Embryonic facial prominence (tissue), 1 donor: ENCODE results near the gene TNPO1.
A peak's percentile ranks its signal among the peaks of the same experiment; 100 is the strongest.
"Not testable (repeated sequence)": the region's sequence is repeated elsewhere in the genome, so short reads cannot be mapped to it uniquely, and the experiment has no call there.

Experiments used
- DNase-seq: peaks from one replicate; pipeline ENCODE4 v3.0.0-alpha.2; 2016; ENCODE audit errors: extremely low spot score

Gene TNPO1

DNA sequence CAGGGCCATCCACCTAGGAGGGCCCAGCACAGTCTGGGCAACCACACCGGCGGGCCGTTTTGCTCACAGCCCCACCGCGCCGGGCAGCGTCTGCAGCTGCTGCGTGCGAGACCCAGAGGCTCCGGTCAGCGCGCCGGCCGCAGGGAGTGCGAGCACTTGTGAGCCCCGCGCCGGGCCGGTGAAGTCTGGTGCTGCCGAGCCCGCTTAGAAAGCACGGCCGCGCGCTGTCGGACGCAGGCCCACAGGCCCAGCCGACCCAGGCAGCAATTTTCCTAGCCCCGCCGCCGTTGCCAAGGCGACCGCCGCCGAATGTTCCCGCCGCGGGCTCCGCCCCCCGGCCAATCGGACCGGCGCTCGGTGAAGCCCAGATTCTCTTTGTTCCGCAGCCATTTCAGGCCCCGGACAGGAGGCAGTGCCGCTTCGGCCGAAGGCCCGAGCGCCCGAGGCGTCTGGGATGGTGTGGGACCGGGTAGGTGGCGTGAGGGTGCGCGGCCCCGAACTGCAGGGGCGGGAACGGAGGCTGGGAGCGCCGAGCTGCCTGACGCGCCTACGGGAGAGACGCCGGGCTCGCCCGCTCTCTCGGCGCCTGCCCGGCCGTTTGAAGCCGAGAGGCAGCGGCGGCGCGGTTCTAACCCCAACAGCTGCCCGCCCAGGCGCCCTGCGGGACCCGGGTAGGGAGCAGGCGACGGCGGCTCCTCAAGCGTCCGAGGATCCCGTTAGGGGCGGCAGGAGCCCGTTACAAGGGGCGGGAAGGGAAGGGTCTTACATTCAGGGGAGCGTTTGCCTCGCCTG lies at the start of gene TNPO1:
TSS of gene TNPO1 (plus strand) at position 378 of the 792 bp plus-strand sequence. CDS start at position 455, 77 bp downstream.
- DNase-seq = peak; percentile 81

- no peak for DNase-seq
Measured at GRCh38 chr5:72767289-72768010, 49.0 kb upstream of the TNPO1 start.

DNA sequence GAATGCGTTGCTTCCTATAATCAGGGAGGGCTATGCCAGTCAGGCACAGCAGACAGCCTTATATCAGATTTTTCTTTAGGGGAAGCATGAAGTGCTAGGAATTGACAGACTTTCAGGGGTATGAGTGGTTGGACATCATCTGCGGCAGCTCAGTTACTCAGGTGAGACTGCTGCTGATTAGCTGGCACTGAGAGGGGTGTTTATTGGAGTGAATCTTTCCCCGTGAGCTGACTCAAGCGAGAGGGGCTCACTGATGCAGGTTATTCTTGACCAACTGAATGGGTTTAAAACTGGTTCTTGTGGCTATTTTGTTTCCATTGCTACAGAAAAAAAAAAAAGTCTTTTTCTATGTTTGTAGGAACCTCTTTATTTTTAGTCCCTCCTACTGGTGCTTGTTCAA lies 46.2 kb upstream of the TNPO1 start:
- no peak for DNase-seq

GRCh38 chr5:72776684-72777083 lies 39.8 kb upstream of the TNPO1 start:
- DNase-seq = no peak

DNA sequence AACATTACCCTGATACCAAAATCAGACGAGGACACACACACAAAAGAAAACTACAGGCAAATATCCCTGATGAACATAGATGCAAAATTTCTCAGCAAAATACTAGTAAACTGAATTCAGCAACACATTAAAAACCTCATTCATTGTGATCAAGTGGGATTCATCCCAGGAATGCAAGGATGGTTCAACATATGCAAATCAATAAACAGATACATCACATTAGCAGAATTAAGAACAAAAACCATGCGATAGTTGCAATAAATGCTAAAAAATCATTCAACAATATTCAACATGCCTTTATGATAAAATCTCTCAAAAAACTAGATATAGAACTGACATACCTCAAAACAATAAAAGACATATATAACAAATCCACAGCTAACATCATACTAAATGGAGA lies 36.9 kb upstream of the TNPO1 start:
- no peak for DNase-seq

GRCh38 chr5:72783354-72783753 lies 33.1 kb upstream of the TNPO1 start:
- DNase-seq = no peak

DNA sequence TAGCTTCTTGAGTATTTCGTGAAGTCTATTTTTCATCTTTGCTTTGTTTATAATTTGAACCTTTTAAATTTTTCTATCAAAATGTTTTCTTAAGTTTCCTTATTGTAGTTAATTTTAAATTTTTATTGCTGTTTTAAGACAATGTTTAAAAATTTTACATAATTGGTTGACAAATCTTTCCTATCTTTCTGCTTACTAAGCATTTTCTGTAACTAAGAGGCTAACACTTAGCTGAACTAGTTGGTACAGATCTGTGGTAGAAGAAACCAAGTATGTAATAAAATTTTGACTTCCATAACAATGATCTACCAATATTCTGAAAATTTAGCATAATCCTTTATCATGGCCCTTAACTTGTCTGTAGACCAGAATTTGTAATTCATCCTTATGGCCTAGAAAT lies 32.3 kb upstream of the TNPO1 start:
- DNase-seq = no peak

GRCh38 chr5:72785801-72786200 lies 30.7 kb upstream of the TNPO1 start:
- no peak for DNase-seq

GRCh38 chr5:72786676-72787075 lies 29.8 kb upstream of the TNPO1 start:
- DNase-seq = no peak

DNA sequence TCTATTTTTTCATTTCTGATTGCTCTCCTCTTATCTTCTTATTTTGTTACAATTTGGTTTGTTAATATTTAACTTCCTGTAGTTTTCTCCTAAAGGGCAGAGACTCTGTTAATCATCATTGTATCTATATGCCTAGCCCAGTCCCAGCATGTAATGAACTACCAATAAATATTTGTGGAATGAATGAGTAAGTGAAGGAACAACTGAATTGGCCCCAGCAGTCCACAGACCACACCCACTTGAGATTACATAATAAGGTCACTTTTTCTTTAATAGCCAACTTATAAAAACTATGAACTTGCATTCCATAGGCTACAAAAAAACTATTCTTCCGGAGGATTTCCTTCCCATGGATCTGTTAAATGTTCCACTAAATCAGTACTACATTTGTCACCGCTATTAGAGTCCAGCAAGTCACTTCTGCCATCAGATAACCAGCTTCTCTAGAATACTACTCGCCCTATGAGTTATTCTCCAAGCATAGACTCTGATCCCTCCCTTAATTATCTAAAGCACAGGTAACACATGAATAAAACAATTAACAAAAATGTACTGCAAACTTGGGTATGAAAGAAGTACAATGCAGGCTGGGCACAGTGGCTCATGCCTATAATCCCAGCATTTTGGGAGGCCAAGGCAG lies 27.5 kb upstream of the TNPO1 start:
- DNase-seq = no peak

GRCh38 chr5:72790186-72790585 lies 26.3 kb upstream of the TNPO1 start:
- no peak for DNase-seq

GRCh38 chr5:72792662-72793061 lies 23.8 kb upstream of the TNPO1 start:
- DNase-seq = not testable (repeated sequence)

GRCh38 chr5:72796001-72796400 lies 20.5 kb upstream of the TNPO1 start:
- DNase-seq = no peak

DNA sequence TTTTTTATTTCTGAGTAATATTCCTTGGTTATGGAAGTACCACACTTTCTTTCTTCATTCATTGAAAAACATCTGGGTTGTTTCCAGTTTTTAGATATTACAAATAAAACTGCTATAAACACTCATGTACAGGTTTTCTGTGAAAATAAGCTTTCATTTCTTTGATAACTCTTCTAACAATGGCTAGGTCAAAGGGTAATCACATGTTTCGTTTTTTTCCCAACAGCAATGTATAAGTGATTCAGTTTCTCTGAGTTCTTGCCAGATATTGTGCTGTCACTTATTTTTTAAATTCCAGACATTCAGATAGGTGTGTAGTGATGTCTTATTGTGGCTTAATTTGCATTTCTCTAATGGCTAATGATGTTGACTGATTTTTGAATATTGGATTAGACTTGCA lies 16.7 kb upstream of the TNPO1 start:
- DNase-seq = no peak

DNA sequence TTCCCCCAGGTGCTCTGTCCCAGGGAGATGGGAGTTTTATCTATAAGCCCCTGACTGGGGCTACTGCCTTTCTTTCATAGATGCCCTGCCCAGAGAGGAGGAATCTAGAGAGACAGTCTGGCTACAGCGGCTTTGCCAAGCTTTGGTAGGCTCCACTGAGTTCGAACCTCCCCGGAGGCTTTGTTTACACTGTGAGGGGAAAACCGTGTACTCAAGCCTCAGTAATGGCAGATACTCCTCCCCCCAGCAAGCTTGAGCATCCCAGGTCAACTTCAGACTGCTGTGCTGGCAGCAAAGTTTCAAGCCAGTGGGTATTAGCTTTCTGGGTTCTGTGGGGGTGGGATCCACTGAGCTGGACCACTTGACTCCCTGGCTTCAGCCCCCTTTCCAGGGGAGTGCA lies 7.8 kb upstream of the TNPO1 start:
- not testable (repeated sequence) for DNase-seq

GRCh38 chr5:72811849-72812248 lies 4.6 kb upstream of the TNPO1 start:
- DNase-seq = no peak

DNA sequence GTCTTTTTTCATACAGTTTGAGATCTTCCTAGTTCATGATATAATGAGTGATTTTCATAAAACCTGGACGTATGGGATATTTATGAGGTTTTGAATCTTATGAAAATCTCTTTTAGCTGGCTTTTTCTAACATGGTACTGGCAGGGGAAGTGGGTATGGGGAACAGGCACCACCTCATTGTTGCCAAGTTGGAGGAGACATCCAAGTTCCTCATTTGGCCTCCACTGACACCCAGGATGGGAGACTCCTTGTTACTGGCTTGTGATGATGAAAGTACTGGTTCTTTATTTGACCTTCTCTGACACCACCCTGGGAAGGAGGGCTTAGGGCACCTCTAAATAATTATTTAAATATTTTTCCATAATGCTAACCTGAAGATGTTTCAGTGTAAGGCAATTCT lies 4.0 kb upstream of the TNPO1 start:
- DNase-seq = no peak

- no peak for DNase-seq
Measured at GRCh38 chr5:72814104-72814503, 2.4 kb upstream of the TNPO1 start.

- no peak for DNase-seq
Measured at GRCh38 chr5:72814864-72815263, 1.6 kb upstream of the TNPO1 start.

DNA sequence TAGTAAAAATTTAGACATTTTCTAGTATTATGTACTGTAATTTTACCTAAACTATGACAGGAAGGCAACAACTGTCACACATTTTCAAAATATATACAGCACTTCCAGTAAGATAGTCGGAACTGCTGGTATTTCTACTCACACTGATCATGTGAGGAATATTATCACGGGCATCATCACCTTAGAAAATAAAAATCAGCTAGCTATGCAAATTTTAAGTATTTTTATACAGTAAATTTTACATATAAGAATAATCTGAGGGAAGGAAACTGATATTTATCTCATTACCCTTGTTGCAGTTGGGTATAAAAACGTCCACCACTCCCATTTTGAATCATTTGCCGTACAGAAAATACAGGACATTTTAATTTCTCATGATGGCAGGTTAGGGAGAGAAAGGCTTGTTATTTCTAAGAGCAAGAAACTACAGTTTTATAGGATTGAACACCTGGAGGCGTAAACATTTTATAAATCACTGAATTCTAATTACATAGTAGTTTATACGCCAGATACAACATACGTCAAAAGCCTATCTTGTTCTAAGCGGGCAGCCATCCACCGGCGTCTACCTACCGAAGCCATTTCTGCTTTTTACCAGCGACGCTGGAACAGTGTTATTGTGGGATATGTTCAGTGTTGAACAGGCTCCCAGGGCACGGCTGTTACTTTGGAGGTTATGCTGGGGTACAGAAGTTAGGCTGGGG lies 729 bp upstream of the TNPO1 start:
- DNase-seq = peak; percentile 22

DNA sequence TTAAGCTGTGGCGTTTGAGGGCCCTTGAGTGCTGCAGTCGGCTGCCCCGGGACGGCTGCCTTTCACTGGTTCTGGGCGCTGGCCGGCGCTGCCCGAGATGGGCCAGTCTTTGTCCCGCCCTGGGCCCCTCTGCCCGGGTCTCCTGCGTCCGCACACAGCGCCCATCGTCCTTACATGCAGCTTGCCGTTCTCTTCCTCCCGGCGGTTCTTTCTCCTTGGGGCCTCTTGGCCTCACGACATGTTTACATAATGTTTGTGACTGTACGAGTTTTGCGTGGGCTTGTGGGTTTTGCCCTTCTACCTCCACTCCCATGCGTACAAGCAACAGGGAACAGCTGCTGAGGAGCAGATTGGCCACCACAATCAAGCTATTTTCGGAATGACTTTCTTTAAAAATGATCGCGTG lies 618 bp downstream of the TNPO1 start:
- DNase-seq = peak; percentile 36

DNA sequence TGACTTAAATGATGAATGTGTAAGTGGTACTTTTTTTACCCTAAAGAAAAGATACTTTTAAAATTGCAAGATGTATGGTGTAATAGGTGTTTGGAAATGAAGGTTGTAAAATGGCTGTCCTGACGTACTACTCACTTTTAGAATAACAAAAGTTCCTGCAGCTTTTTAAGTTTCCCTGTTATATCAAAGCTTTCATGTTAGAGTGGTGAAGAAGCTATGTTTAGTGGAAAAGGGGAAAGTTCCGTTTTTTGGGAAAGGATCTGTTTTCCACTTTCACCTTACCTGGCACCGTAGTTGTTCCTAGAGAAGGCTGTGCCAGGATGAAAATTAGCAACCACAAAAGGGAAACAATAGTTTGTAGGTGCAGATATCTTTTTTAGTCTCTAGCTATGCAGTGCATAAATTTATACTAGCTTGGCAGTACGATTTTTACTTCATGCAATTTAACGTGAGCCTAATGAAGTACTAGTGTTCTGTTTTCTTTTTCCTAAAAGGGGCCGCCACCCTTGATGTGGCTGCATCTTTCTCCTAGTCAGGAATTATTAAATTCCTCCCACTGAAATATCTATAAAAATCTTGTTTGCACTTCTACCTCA lies 1.3 kb downstream of the TNPO1 start:
- no peak for DNase-seq
